MM.1S (cell line): ENCODE measurements around the gene CIBAR2.

Source experiments
- DNase-seq: peaks from one replicate; pipeline ENCODE4 v3.0.0-alpha.2; 2015
- H2AFZ ChIP-seq: fragments of 300-600 bp; sonication (generic); 2 replicates; pipeline ENCODE4 v1.6.0; 2016; ENCODE audit warnings: antibody characterized with exemption, low read length
- H3F3A ChIP-seq: fragments of 300-600 bp; sonication (generic); 2 replicates; pipeline ENCODE4 v1.6.1; 2016; ENCODE audit warnings: mild to moderate bottlenecking, antibody characterized with exemption, low read length, moderate library complexity, mixed read lengths; ENCODE audit not compliant: insufficient read depth
- H3K27ac ChIP-seq: fragments of 300-600 bp; sonication (generic); 2 replicates; pipeline ENCODE4 v1.5.1; 2016; ENCODE audit warnings: mild to moderate bottlenecking, low read length
- H3K27me3 ChIP-seq: fragments of 300-600 bp; sonication (generic); replicated peaks from 2 replicates; pipeline ENCODE4 v1.6.0; 2016; ENCODE audit warnings: low read length; ENCODE audit not compliant: insufficient read depth
- H3K36me3 ChIP-seq: fragments of 300-600 bp; sonication (generic); replicated peaks from 2 replicates; pipeline ENCODE4 v1.6.1; 2016; ENCODE audit warnings: mild to moderate bottlenecking, low read length, mixed read lengths; ENCODE audit not compliant: insufficient read depth
- H3K4me1 ChIP-seq: fragments of 300-600 bp; sonication (generic); 2 replicates; pipeline ENCODE4 v1.6.1; 2016; ENCODE audit warnings: low read length, mixed read lengths
- H3K4me2 ChIP-seq: fragments of 300-600 bp; sonication (generic); 2 replicates; pipeline ENCODE4 v1.6.0; 2016; ENCODE audit warnings: low read depth, low read length
- H3K4me3 ChIP-seq: fragments of 300-600 bp; sonication (generic); 2 replicates; pipeline ENCODE4 v1.5.1; 2016; ENCODE audit warnings: low read length, mixed read lengths
- H3K79me2 ChIP-seq: fragments of 300-600 bp; sonication (generic); 2 replicates; pipeline ENCODE4 v1.6.1; 2016; ENCODE audit warnings: mixed run types, low read length, mixed read lengths
- H3K9ac ChIP-seq: fragments of 300-600 bp; sonication (generic); 2 replicates; pipeline ENCODE4 v1.6.1; 2016; ENCODE audit warnings: low read length, mixed read lengths
- H3K9me2 ChIP-seq: fragments of 300-600 bp; sonication (generic); replicated peaks from 2 replicates; pipeline ENCODE4 v1.6.1; 2016; ENCODE audit warnings: mild to moderate bottlenecking, low read length, mixed read lengths; ENCODE audit not compliant: insufficient read depth
- H3K9me3 ChIP-seq: fragments of 300-600 bp; sonication (generic); replicated peaks from 2 replicates; pipeline ENCODE4 v1.6.1; 2016; ENCODE audit warnings: mild to moderate bottlenecking, low read length, mixed read lengths; ENCODE audit not compliant: insufficient read depth
- H4K20me1 ChIP-seq: fragments of 300-600 bp; sonication (generic); 2 replicates; pipeline ENCODE4 v1.6.1; 2016; ENCODE audit warnings: mild to moderate bottlenecking, low read length, moderate library complexity, mixed read lengths; ENCODE audit not compliant: insufficient read depth
- EZH2 ChIP-seq: fragments of 300-600 bp; sonication (generic); optimal IDR thresholded peaks from 2 replicates; pipeline ENCODE3; 2017; ENCODE audit warnings: low read depth, mild to moderate bottlenecking, antibody characterized with exemption, low read length, mixed read lengths
- EZH2phosphoT487 ChIP-seq: fragments of 300-600 bp; sonication (generic); IDR thresholded peaks from 2 replicates; pipeline ENCODE4 v1.6.1; 2018; ENCODE audit warnings: antibody characterized with exemption, low read length
- TF ChIP-seq, protein P1 (sequence below): fragments of 300-600 bp; sonication (generic); IDR thresholded peaks from 2 replicates; pipeline ENCODE4 v1.5.1; 2016; ENCODE audit warnings: antibody characterized with exemption, low read length, mixed read lengths

Gene CIBAR2

DNA sequence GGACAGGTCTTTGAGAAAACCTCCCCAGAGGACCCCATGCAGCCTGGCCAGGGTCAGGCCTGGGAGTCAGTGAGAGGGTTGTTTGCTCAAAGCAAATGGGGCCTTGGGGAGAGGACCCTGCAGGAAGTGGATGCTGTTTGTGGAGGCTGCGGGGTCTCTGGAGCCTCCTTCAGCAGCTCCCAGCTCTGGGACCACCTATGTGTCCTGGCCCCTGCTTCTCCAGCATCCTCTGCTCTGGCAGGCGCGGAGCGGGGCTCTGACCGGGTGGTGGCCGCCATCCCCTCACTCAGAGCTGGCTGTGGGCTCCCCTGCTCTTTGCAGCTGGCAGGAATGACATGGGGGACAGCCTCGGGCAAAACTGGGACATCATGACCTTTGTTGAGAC is 29.8 kb upstream of the CIBAR2 start:
- peaks cover 40% of the 10 kb centered on the region for H3K27me3 ChIP-seq
- no peaks in the 10 kb centered on the region for H3K79me2 ChIP-seq
- H3K9ac ChIP-seq, result no peak overlapping the region
- no peak overlapping the region for H3K4me3 ChIP-seq
- no peaks in the 10 kb centered on the region for H3K9me3 ChIP-seq
- no peak overlapping the region for H3K27ac ChIP-seq
- H3K36me3 ChIP-seq, result no peaks in the 10 kb centered on the region
- H2AFZ ChIP-seq, result no peak overlapping the region
- H3K4me1 ChIP-seq, result no peaks in the 10 kb centered on the region
- no peak overlapping the region for H3K4me2 ChIP-seq
- no peak for DNase-seq
- no peak for TF ChIP-seq EZH2phosphoT487
- TF ChIP-seq, protein P1, sequence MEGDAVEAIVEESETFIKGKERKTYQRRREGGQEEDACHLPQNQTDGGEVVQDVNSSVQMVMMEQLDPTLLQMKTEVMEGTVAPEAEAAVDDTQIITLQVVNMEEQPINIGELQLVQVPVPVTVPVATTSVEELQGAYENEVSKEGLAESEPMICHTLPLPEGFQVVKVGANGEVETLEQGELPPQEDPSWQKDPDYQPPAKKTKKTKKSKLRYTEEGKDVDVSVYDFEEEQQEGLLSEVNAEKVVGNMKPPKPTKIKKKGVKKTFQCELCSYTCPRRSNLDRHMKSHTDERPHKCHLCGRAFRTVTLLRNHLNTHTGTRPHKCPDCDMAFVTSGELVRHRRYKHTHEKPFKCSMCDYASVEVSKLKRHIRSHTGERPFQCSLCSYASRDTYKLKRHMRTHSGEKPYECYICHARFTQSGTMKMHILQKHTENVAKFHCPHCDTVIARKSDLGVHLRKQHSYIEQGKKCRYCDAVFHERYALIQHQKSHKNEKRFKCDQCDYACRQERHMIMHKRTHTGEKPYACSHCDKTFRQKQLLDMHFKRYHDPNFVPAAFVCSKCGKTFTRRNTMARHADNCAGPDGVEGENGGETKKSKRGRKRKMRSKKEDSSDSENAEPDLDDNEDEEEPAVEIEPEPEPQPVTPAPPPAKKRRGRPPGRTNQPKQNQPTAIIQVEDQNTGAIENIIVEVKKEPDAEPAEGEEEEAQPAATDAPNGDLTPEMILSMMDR, result no peak
- no peak for TF ChIP-seq EZH2
- H3F3A ChIP-seq, result no peaks in the 10 kb centered on the region
- no peaks in the 10 kb centered on the region for H3K9me2 ChIP-seq
- H4K20me1 ChIP-seq, result no peaks in the 10 kb centered on the region

DNA sequence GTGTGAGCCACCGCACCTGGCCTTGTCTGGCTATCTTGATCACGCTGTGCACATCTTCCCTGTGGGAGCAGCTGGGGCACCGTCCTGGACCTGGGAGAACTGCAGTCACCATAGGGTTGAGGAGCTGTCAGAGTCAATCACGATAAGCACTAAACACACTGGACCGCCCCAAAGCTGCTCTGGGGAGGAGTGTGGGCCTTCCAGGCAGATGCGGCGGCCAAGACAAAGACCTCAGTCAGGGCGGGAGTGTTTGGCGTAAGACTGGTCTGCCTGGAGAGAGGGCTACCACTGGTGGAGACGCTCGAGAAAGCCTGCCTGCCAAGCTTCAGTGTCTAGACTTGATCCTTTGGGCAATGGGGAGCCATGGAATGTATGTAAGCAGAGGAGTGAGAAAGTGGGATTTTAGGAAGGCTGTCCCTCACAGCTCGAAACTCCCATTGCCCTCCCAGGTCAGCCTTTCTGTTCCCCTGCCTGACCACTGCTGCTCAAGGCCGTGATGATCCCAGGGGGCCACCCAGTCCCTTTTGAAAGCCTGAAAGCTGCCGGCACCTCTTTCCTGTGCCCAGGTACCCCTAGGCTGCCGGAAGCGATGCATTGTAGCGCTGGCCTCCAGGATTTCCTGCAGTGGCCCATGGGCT is 29.3 kb upstream of the CIBAR2 start:
- Histone ChIP-seq H3K9me2 (no peaks in the 10 kb centered on the region), H3K27ac (no peak overlapping the region), H2AFZ (no peak overlapping the region), H3K79me2 (no peaks in the 10 kb centered on the region), H3K9me3 (no peaks in the 10 kb centered on the region), H3K4me3 (no peak overlapping the region), H3K4me2 (no peak overlapping the region), H4K20me1 (no peaks in the 10 kb centered on the region), H3K9ac (no peak overlapping the region), H3F3A (no peaks in the 10 kb centered on the region), H3K36me3 (no peaks in the 10 kb centered on the region), H3K4me1 (no peaks in the 10 kb centered on the region), H3K27me3 (peaks cover 40% of the 10 kb centered on the region)
- TF ChIP-seq, protein P1, result no peak
- TF ChIP-seq EZH2 (no peak), EZH2phosphoT487 (no peak)
- DNase-seq, result no peak

DNA sequence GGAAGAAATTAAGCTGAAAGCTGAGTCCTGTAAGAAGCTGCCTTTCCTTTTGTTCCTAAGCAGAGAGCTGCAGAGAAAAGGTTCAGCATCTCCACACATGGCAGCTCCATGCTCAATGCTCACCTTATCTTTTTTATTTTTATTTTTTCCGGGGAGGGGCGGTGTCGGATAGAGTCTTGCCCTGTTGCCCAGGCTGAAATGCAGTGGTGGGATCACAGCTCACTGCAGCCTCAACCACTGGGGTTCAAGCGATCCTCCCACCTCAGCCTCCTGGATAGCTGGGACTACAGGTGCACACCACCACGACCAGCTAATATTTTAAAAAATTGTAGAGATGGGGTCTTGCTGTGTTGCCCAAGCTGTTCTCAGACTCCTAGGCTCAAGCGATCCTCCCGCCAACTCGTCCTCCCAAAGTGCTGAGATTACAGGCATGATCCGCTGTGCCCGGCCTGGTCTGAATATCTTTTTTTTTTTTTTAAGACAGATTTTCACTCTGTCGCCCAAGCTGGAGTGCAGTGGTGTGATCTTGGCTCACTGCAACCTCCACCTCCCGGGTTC is 28.3 kb upstream of the CIBAR2 start:
- Histone ChIP-seq H3K9ac (no peak overlapping the region), H3K79me2 (no peaks in the 10 kb centered on the region), H3K4me1 (no peaks in the 10 kb centered on the region), H3K9me2 (no peaks in the 10 kb centered on the region), H2AFZ (no peak overlapping the region), H3K4me2 (no peak overlapping the region), H3K9me3 (no peaks in the 10 kb centered on the region), H3K36me3 (no peaks in the 10 kb centered on the region), H3K4me3 (no peak overlapping the region), H3F3A (no peaks in the 10 kb centered on the region), H4K20me1 (no peaks in the 10 kb centered on the region), H3K27me3 (peaks cover 39% of the 10 kb centered on the region), H3K27ac (no peak overlapping the region)
- TF ChIP-seq, protein P1, result no peak
- TF ChIP-seq EZH2phosphoT487 (no peak), EZH2 (no peak)
- no peak for DNase-seq
